K562 (cell line): ENCODE data around the gene CPLANE2. TPM values are rescaled to one million over a fixed set of nuclear protein-coding genes. Genes with fewer than 3 reads are reported as not detected.

Source experiments
- ADNP ChIP-seq: fragments of 200-800 bp; sonication (Bioruptor generic); IDR thresholded peaks from 2 replicates; pipeline ENCODE4 v1.6.1; 2016; ENCODE audit warnings: missing genetic modification characterization, missing compliant biosample characterization
- CHD4 ChIP-seq: fragments of 200-600 bp; sonication (generic); IDR thresholded peaks from 3 replicates; pipeline ENCODE4 v1.6.1; 2012; ENCODE audit warnings: low read depth, mild to moderate bottlenecking, mixed read lengths, low read length, inconsistent platforms; ENCODE audit not compliant: insufficient read depth, insufficient replicate concordance, poor library complexity, severe bottlenecking
- DDX20 ChIP-seq: fragments of 450-650 bp; IDR thresholded peaks from 2 replicates; pipeline ENCODE4 v1.6.1; 2016; ENCODE audit warnings: missing genetic modification characterization, low read depth, mild to moderate bottlenecking, missing compliant biosample characterization, moderate library complexity
- EGR1 ChIP-seq: fragments of 450-650 bp; conservative IDR thresholded peaks from 2 replicates; pipeline ENCODE4 v1.6.1; 2017; ENCODE audit warnings: mild to moderate bottlenecking
- ETV5 ChIP-seq: sonication (generic); formaldehyde crosslinking; IDR thresholded peaks from 2 replicates; pipeline ENCODE4 v1.4.0; 2020; ENCODE audit warnings: low read depth, mild to moderate bottlenecking, missing genetic modification reagents
- HCFC1 ChIP-seq: IDR thresholded peaks from 2 replicates; pipeline ENCODE4 v1.6.1; 2012; ENCODE audit warnings: low read depth, low read length, improper control_type of control experiment
- ILF3 ChIP-seq: fragments of 450-650 bp; IDR thresholded peaks from 2 replicates; pipeline ENCODE4 v1.6.1; 2018; ENCODE audit warnings: antibody characterized with exemption, mild to moderate bottlenecking, moderate library complexity, borderline replicate concordance
- MEF2A ChIP-seq: IDR thresholded peaks from 2 replicates; pipeline ENCODE4 v1.6.1; 2011; ENCODE audit warnings: low read depth, mild to moderate bottlenecking, low read length, moderate library complexity; ENCODE audit not compliant: control insufficient read depth
- POLR2G ChIP-seq: fragments of 200-400 bp; formaldehyde crosslinking; IDR thresholded peaks from 2 replicates; pipeline ENCODE4 v1.6.1; 2017; ENCODE audit warnings: low read depth, mild to moderate bottlenecking, antibody characterized with exemption, low read length, moderate library complexity
- RCOR1 ChIP-seq, 2 experiments: IDR thresholded peaks; 2 replicates each; pipeline ENCODE4 v1.6.1; 2012; ENCODE audit warnings: low read depth in 2 of 2, low read length in 2 of 2, borderline replicate concordance in 1 of 2, improper control_type of control experiment in 1 of 2
- SRSF3 ChIP-seq: fragments of 200-400 bp; formaldehyde crosslinking; IDR thresholded peaks from 2 replicates; pipeline ENCODE4 v1.6.1; 2016; ENCODE audit warnings: mild to moderate bottlenecking, low read length, moderate library complexity; ENCODE audit not compliant: insufficient read depth
- ZNF23 ChIP-seq: fragments of 250-450 bp; sonication (Bioruptor Pico); IDR thresholded peaks from 2 replicates; pipeline ENCODE4 v1.4.0; 2020; ENCODE audit warnings: mild to moderate bottlenecking
- ZNF77 ChIP-seq: fragments of 250-450 bp; sonication (Bioruptor Pico); IDR thresholded peaks from 2 replicates; pipeline ENCODE4 v1.5.0; 2020
- polyA plus RNA-seq, 8 experiments: library from polyadenylated mRNA; depleted of rRNA in 4 of 8; stranded (reverse) in 5 of 8; unstranded in 3 of 8; fragments of >200 nt; fragmentation: Nextera tagmentation in 2 of 8; fragmentation: Illumina TruSeq in 1 of 8; extraction: Ambion mirVana in 2 of 8; extraction: Trizol in 1 of 8; gene quantifications; 2 replicates each; pipeline versions ENCODE4 v1.2.1 to v1.2.3, GENCODE V29; 2011 to 2014; ENCODE audit warnings: inconsistent platforms in 1 of 8, missing spikeins in 1 of 8
- total RNA-seq, 7 experiments: library from RNA; depleted of rRNA in 6 of 7; stranded (reverse); fragments of >200 nt in 6 of 7; fragmentation: Illumina TruSeq in 2 of 7; extraction: Trizol in 2 of 7; gene quantifications; 2 replicates each; pipeline versions ENCODE4 v1.2.1 to v1.2.3, GENCODE V29; 2011 to 2021; ENCODE audit warnings: low replicate concordance in 1 of 7
- TF ChIP-seq, protein P1 (sequence below): fragments of 450-650 bp; IDR thresholded peaks from 2 replicates; pipeline ENCODE4 v1.6.1; 2014; ENCODE audit warnings: low read depth, mild to moderate bottlenecking, moderate library complexity, borderline replicate concordance
- TF ChIP-seq, protein P2 (sequence below): fragments of 250-450 bp; sonication (Bioruptor Pico); IDR thresholded peaks from 2 replicates; pipeline ENCODE4 v1.8.0; 2022; ENCODE audit warnings: moderate library complexity, mild to moderate bottlenecking, inconsistent platforms
- TF ChIP-seq, protein P3 (sequence below): sonication (generic); formaldehyde crosslinking; IDR thresholded peaks from 2 replicates; pipeline ENCODE4 v1.8.0; 2022; ENCODE audit warnings: mild to moderate bottlenecking, missing genetic modification reagents

Gene CPLANE2
- total and polyA plus RNA-seq, 9 of the 15 experiments (the other 6 are each of a cell fraction or from before 2014, with no cell fraction given), result 0.17 to 20.9 (median 8.1) TPM

DNA sequence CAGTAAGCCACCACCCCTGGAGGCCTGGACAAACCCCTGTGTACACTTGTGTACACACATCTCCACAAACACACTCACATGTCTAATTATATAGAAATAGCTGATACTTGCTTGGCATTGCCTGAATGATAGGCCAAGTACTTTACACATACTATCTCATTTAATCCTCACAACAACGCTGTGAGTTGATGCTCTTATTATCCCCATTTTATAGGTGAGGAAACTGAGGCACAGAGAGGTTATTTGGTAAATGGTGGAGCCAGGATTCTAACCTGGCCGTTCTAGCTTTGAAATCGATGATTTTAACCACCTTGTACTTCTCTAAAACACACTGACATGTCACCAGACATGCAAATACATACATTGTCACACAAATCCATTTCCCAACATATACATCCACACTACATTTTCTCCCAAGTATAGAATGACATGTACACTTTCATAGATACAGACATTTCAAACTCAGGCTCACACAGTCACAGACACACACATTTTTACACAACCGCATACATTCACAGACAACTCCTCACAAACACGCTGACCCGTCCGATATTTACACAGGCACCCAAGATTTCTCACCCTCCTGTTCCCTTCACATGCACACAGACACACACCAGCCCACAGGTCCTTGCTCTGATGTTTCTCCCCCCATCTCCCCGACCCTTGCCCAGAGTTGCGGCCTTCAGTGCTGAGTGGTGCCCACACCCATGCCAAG lies 27.7 kb downstream of the CPLANE2 start (continued):
- TF ChIP-seq, protein P1, sequence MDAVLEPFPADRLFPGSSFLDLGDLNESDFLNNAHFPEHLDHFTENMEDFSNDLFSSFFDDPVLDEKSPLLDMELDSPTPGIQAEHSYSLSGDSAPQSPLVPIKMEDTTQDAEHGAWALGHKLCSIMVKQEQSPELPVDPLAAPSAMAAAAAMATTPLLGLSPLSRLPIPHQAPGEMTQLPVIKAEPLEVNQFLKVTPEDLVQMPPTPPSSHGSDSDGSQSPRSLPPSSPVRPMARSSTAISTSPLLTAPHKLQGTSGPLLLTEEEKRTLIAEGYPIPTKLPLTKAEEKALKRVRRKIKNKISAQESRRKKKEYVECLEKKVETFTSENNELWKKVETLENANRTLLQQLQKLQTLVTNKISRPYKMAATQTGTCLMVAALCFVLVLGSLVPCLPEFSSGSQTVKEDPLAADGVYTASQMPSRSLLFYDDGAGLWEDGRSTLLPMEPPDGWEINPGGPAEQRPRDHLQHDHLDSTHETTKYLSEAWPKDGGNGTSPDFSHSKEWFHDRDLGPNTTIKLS, result no peak
- TF ChIP-seq, protein P2, sequence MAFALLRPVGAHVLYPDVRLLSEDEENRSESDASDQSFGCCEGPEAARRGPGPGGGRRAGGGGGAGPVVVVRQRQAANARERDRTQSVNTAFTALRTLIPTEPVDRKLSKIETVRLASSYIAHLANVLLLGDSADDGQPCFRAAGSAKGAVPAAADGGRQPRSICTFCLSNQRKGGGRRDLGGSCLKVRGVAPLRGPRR, result no peak
- TF ChIP-seq ZNF23 (CRISPR knock-in tag) (no peak), RCOR1 (IDR thresholded peaks at IDR 0.05; ENCODE audit: borderline replicate concordance in 1 of 2, low read depth in 2 of 2, low read length in 2 of 2) (0 out of 4 replicates have a peak, but pooled peaks of 1 of the 2 experiments have one; percentile 14), ILF3 (no peak), ADNP (tag) (peak; percentile 75), SRSF3 (no peak), POLR2G (no peak), ZNF77 (CRISPR knock-in tag) (no peak), DDX20 (no peak), MEF2A (no peak), HCFC1 (no peak), CHD4 (peak; percentile 22), EGR1 (no peak), ETV5 (CRISPR knock-in tag) (no peak)
- TF ChIP-seq, protein P3, sequence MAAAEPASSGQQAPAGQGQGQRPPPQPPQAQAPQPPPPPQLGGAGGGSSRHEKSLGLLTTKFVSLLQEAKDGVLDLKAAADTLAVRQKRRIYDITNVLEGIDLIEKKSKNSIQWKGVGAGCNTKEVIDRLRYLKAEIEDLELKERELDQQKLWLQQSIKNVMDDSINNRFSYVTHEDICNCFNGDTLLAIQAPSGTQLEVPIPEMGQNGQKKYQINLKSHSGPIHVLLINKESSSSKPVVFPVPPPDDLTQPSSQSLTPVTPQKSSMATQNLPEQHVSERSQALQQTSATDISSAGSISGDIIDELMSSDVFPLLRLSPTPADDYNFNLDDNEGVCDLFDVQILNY, result no peak
